ENCODE data around the gene BBS9.

BBS9 gene

GRCh38 chr7:33626869-33627268, 497.5 kb downstream of the BBS9 start:
- no peak overlapping the region for H3K27ac ChIP-seq

GRCh38 chr7:33627741-33628140, 498.4 kb downstream of the BBS9 start:
- no peak overlapping the region for H3K27ac ChIP-seq
- no peak for TF ChIP-seq ZFX (IDR thresholded peaks at IDR 0.05)
- TF ChIP-seq CTCF (conservative IDR thresholded peaks at IDR 0.05) = no peak

More at GRCh38 chr7:33626869-33627268, 497.5 kb downstream of the BBS9 start:
- TF ChIP-seq ZFX (IDR thresholded peaks at IDR 0.05) (no peak), CTCF (conservative IDR thresholded peaks at IDR 0.05) (no peak)

GRCh38 chr7:33628894-33629293, 499.5 kb downstream of the BBS9 start:
- TF ChIP-seq ZFX (IDR thresholded peaks at IDR 0.05) = no peak
- TF ChIP-seq CTCF (conservative IDR thresholded peaks at IDR 0.05) = no peak
- H3K27ac ChIP-seq = no peak overlapping the region

GRCh38 chr7:33630359-33630758, 501.0 kb downstream of the BBS9 start:
- TF ChIP-seq CTCF (conservative IDR thresholded peaks at IDR 0.05) (no peak), ZFX (IDR thresholded peaks at IDR 0.05) (no peak)
- H3K27ac ChIP-seq = no peak overlapping the region

- H3K27ac ChIP-seq = no peak overlapping the region
- TF ChIP-seq ZFX (IDR thresholded peaks at IDR 0.05) (no peak), CTCF (conservative IDR thresholded peaks at IDR 0.05) (no peak)
These were observed 503.0 kb downstream of the BBS9 start for GRCh38 chr7:33632322-33632721.

- TF ChIP-seq ZFX (IDR thresholded peaks at IDR 0.05) (no peak), CTCF (conservative IDR thresholded peaks at IDR 0.05) (no peak)
- no peak overlapping the region for H3K27ac ChIP-seq
These were observed 503.6 kb downstream of the BBS9 start for GRCh38 chr7:33632840-33633525.

- no peak for TF ChIP-seq CTCF (conservative IDR thresholded peaks at IDR 0.05)
- TF ChIP-seq ZFX (IDR thresholded peaks at IDR 0.05) = no peak
- H3K27ac ChIP-seq = no peak overlapping the region
These were observed 505.2 kb downstream of the BBS9 start for GRCh38 chr7:33634606-33635005.

Data from C4-2B (cell line).